GM23248 (cell line): ENCODE results near the gene TENT4B.

Experiments used
- EZH2 ChIP-seq: fragments of 200-600 bp; sonication (generic); IDR thresholded peaks from 2 replicates; pipeline ENCODE4 v1.6.1; 2018; ENCODE audit warnings: antibody characterized with exemption, mild to moderate bottlenecking; ENCODE audit not compliant: insufficient read depth, poor library complexity, severe bottlenecking
- EZH2phosphoT487 ChIP-seq: fragments of 200-600 bp; sonication (generic); IDR thresholded peaks from 2 replicates; pipeline ENCODE4 v1.6.1; 2018; ENCODE audit warnings: antibody characterized with exemption, moderate library complexity, mild to moderate bottlenecking, low read depth; ENCODE audit not compliant: insufficient read depth

DNA sequence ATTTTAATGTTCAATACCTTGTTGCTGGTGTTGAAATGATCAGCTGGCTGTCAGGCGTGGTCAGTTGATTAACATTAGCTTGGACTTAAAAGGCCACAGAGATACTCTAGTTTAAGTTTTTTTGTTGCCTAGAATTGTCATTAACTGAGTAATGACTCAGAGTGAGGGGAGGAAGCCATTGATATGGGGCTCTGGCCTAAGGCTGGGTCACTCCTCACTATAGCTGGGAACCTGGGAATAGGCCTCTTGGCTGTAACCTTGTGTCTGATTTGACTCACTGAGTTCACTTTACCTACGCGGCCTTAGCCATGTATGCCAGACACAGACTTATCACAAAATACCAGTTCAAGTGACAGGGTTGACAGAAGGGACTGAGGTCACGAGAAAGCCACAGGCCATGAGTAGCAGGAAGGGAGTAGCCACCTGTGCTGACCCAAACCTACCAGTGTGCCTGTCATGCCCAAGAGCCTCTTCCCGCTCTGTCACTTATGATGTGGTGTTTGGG is 75.3 kb downstream of the TENT4B start:
- TF ChIP-seq EZH2, result no peak
- TF ChIP-seq EZH2phosphoT487, result no peak
